Stimulated activated memory B cell treated with anti-CD40 and anti-IgM and Interleukin-4, amounts not matched to agents 10 μg/mL and 1 μg/mL and 100 μg/mL, for 72 hours (primary cell): ENCODE data around the gene PITX1.
A peak's percentile ranks its signal among the peaks of the same experiment; 100 is the strongest.
"Not testable (repeated sequence)": the region's sequence is repeated elsewhere in the genome, so short reads cannot be mapped to it uniquely, and the experiment has no call there.

ENCODE experiments used
- ATAC-seq: fragments of 150-1000 bp; cut with Tn5 transposase; 2 replicates; pipeline ENCODE4 v1.10.0; 2021
- H3K27ac Mint-ChIP-seq: one replicate; pipeline ENCODE4 v1.8.0; 2022; ENCODE audit warnings: mild to moderate bottlenecking, mixed read lengths
- H3K27me3 Mint-ChIP-seq: one replicate; pipeline ENCODE4 v1.8.0; 2022; ENCODE audit warnings: mixed read lengths
- H3K36me3 Mint-ChIP-seq: one replicate; pipeline ENCODE4 v1.8.0; 2022; ENCODE audit warnings: mixed read lengths
- H3K4me1 Mint-ChIP-seq: one replicate; pipeline ENCODE4 v1.8.0; 2022; ENCODE audit warnings: mixed read lengths
- H3K4me3 Mint-ChIP-seq: one replicate; pipeline ENCODE4 v1.8.0; 2022; ENCODE audit warnings: mild to moderate bottlenecking, moderate library complexity, mixed read lengths
- H3K9me3 Mint-ChIP-seq: one replicate; pipeline ENCODE4 v1.8.0; 2022; ENCODE audit warnings: mixed read lengths

PITX1 gene

GRCh38 chr5:135033901-135034235, at the start of gene PITX1:
Gene PITX1 (minus strand): TSS chr5:135034228. CDS start chr5:135033881, 347 bp downstream.
- Mint-ChIP-seq H3K4me1 (peaks cover 48% of the 10 kb centered on the region), H3K36me3 (peaks cover 8% of the 10 kb centered on the region), H3K27ac (no peak within 1 kb of the TSS)

GRCh38 chr5:135083334-135083733, 49.3 kb upstream of the PITX1 start:
- not testable (repeated sequence) for ATAC-seq, H3K4me3 Mint-ChIP-seq, H3K9me3 Mint-ChIP-seq, H3K4me1 Mint-ChIP-seq, H3K27ac Mint-ChIP-seq, H3K36me3 Mint-ChIP-seq
- H3K27me3 Mint-ChIP-seq, result peaks cover 43% of the 10 kb centered on the region

More at GRCh38 chr5:135033901-135034235, at the start of gene PITX1:
- ATAC-seq, result peak; percentile 37
- peaks cover 8% of the 10 kb centered on the region for H3K9me3 Mint-ChIP-seq
- H3K27me3 Mint-ChIP-seq, result peaks cover 93% of the 10 kb centered on the region
- peak within 1 kb of the TSS; percentile 82 for H3K4me3 Mint-ChIP-seq

GRCh38 chr5:135081240-135081639, 47.2 kb upstream of the PITX1 start:
- peaks cover 2% of the 10 kb centered on the region for H3K36me3 Mint-ChIP-seq
- peaks cover 23% of the 10 kb centered on the region for H3K27me3 Mint-ChIP-seq
- H3K4me1 Mint-ChIP-seq, result no peaks in the 10 kb centered on the region
- H3K9me3 Mint-ChIP-seq, result peaks cover 3% of the 10 kb centered on the region
- H3K27ac Mint-ChIP-seq, result no peak overlapping the region
- no peak for ATAC-seq
- no peak overlapping the region for H3K4me3 Mint-ChIP-seq

- no peaks in the 10 kb centered on the region for H3K36me3 Mint-ChIP-seq
- peaks cover 20% of the 10 kb centered on the region for H3K27me3 Mint-ChIP-seq
- H3K4me1 Mint-ChIP-seq, result no peaks in the 10 kb centered on the region
- H3K9me3 Mint-ChIP-seq, result peaks cover 3% of the 10 kb centered on the region
- no peak overlapping the region for H3K27ac Mint-ChIP-seq
- no peak for ATAC-seq
- no peak overlapping the region for H3K4me3 Mint-ChIP-seq
These were observed 45.7 kb upstream of the PITX1 start for GRCh38 chr5:135079760-135080159.

- Mint-ChIP-seq H3K27me3 (peaks cover 20% of the 10 kb centered on the region), H3K4me3 (no peak overlapping the region), H3K4me1 (no peaks in the 10 kb centered on the region), H3K9me3 (peaks cover 3% of the 10 kb centered on the region), H3K36me3 (no peaks in the 10 kb centered on the region), H3K27ac (no peak overlapping the region)
- no peak for ATAC-seq
These were observed 45.2 kb upstream of the PITX1 start for GRCh38 chr5:135079099-135079681.

GRCh38 chr5:135076801-135077200, 42.8 kb upstream of the PITX1 start:
- ATAC-seq, result no peak
- no peak overlapping the region for H3K27ac Mint-ChIP-seq
- peaks cover 20% of the 10 kb centered on the region for H3K27me3 Mint-ChIP-seq
- no peaks in the 10 kb centered on the region for H3K4me1 Mint-ChIP-seq
- no peaks in the 10 kb centered on the region for H3K36me3 Mint-ChIP-seq
- no peaks in the 10 kb centered on the region for H3K9me3 Mint-ChIP-seq
- no peak overlapping the region for H3K4me3 Mint-ChIP-seq

GRCh38 chr5:135076051-135076491, 42.0 kb upstream of the PITX1 start:
- Mint-ChIP-seq H3K27me3 (peaks cover 13% of the 10 kb centered on the region), H3K36me3 (no peaks in the 10 kb centered on the region), H3K9me3 (no peaks in the 10 kb centered on the region), H3K27ac (no peak overlapping the region), H3K4me3 (no peak overlapping the region), H3K4me1 (no peaks in the 10 kb centered on the region)
- ATAC-seq, result no peak

GRCh38 chr5:135075621-135076020, 41.6 kb upstream of the PITX1 start:
- Mint-ChIP-seq H3K27me3 (peaks cover 9% of the 10 kb centered on the region), H3K36me3 (no peaks in the 10 kb centered on the region), H3K27ac (no peak overlapping the region), H3K9me3 (no peaks in the 10 kb centered on the region), H3K4me1 (no peaks in the 10 kb centered on the region), H3K4me3 (no peak overlapping the region)
- no peak for ATAC-seq

GRCh38 chr5:135073761-135074345, 39.8 kb upstream of the PITX1 start:
- no peak overlapping the region for H3K4me3 Mint-ChIP-seq

GRCh38 chr5:135072387-135073281, 38.6 kb upstream of the PITX1 start:
- no peak overlapping the region for H3K27ac Mint-ChIP-seq
- no peak for ATAC-seq
- no peak overlapping the region for H3K4me3 Mint-ChIP-seq
- H3K27me3 Mint-ChIP-seq, result no peaks in the 10 kb centered on the region
- no peaks in the 10 kb centered on the region for H3K9me3 Mint-ChIP-seq
- H3K36me3 Mint-ChIP-seq, result no peaks in the 10 kb centered on the region
- H3K4me1 Mint-ChIP-seq, result no peaks in the 10 kb centered on the region

More at GRCh38 chr5:135073761-135074345, 39.8 kb upstream of the PITX1 start:
- Mint-ChIP-seq H3K4me1 (no peaks in the 10 kb centered on the region), H3K9me3 (no peaks in the 10 kb centered on the region), H3K27me3 (no peaks in the 10 kb centered on the region), H3K36me3 (no peaks in the 10 kb centered on the region), H3K27ac (no peak overlapping the region)
- no peak for ATAC-seq

GRCh38 chr5:135071311-135071710, 37.3 kb upstream of the PITX1 start:
- Mint-ChIP-seq H3K27ac (no peak overlapping the region), H3K36me3 (no peaks in the 10 kb centered on the region), H3K4me1 (no peaks in the 10 kb centered on the region), H3K27me3 (no peaks in the 10 kb centered on the region), H3K4me3 (no peak overlapping the region), H3K9me3 (no peaks in the 10 kb centered on the region)
- no peak for ATAC-seq

GRCh38 chr5:135069895-135070657, 36.0 kb upstream of the PITX1 start:
- no peak for ATAC-seq
- Mint-ChIP-seq H3K27me3 (peaks cover 6% of the 10 kb centered on the region), H3K27ac (no peak overlapping the region), H3K4me1 (no peaks in the 10 kb centered on the region), H3K9me3 (no peaks in the 10 kb centered on the region), H3K36me3 (no peaks in the 10 kb centered on the region), H3K4me3 (no peak overlapping the region)

GRCh38 chr5:135069016-135069770, 35.2 kb upstream of the PITX1 start:
- Mint-ChIP-seq H3K4me3 (no peak overlapping the region), H3K27ac (no peak overlapping the region), H3K27me3 (peaks cover 15% of the 10 kb centered on the region), H3K9me3 (no peaks in the 10 kb centered on the region), H3K36me3 (no peaks in the 10 kb centered on the region), H3K4me1 (no peaks in the 10 kb centered on the region)
- ATAC-seq, result no peak

- no peak overlapping the region for H3K4me3 Mint-ChIP-seq
- no peaks in the 10 kb centered on the region for H3K4me1 Mint-ChIP-seq
- peaks cover 27% of the 10 kb centered on the region for H3K27me3 Mint-ChIP-seq
- H3K36me3 Mint-ChIP-seq, result no peaks in the 10 kb centered on the region
- no peak overlapping the region for H3K27ac Mint-ChIP-seq
- ATAC-seq, result no peak
- H3K9me3 Mint-ChIP-seq, result no peaks in the 10 kb centered on the region
These were observed 33.6 kb upstream of the PITX1 start for GRCh38 chr5:135067587-135067986.
